DND-41 (cell line): ENCODE data around the gene TMPRSS12.

Experiments
- ATAC-seq: fragments of 200-7000 bp; cut with Tn5 transposase; 3 replicates; pipeline ENCODE4 v1.9.1; 2021; ENCODE audit warnings: low read depth; ENCODE audit not compliant: insufficient read depth
- DNase-seq: peaks from one replicate; pipeline ENCODE4 v3.0.0-alpha.2; 2020
- H2AFZ ChIP-seq: 2 replicates; pipeline ENCODE4 v1.6.0; 2012; ENCODE audit warnings: low read depth, low read length
- H3K27ac ChIP-seq: 2 replicates; pipeline ENCODE4 v1.5.1; 2012; ENCODE audit warnings: low read length, inconsistent platforms
- H3K27me3 ChIP-seq: fragments of 200-600 bp; sonication (generic); 2 replicates; pipeline ENCODE4 v1.6.0; 2012; ENCODE audit warnings: low read length, mild to moderate bottlenecking, inconsistent platforms; ENCODE audit not compliant: insufficient read depth, poor library complexity
- H3K36me3 ChIP-seq: 2 replicates; pipeline ENCODE4 v1.5.1; 2012; ENCODE audit warnings: low read length, inconsistent platforms; ENCODE audit not compliant: insufficient read depth
- H3K4me1 ChIP-seq: 2 replicates; pipeline ENCODE4 v1.5.1; 2012; ENCODE audit warnings: mild to moderate bottlenecking, low read length; ENCODE audit not compliant: insufficient read depth
- H3K4me2 ChIP-seq: 2 replicates; pipeline ENCODE4 v1.6.0; 2012; ENCODE audit warnings: mild to moderate bottlenecking, moderate library complexity, low read length, inconsistent platforms; ENCODE audit not compliant: insufficient read depth
- H3K4me3 ChIP-seq, 2 experiments: fragments of 200-600 bp in 1 of 2; shearing (Covaris generic) in 1 of 2; 2 replicates each; pipeline ENCODE4 v1.5.1; 2012 to 2016; ENCODE audit warnings: inconsistent platforms in 2 of 2, low read length in 2 of 2, mild to moderate bottlenecking in 2 of 2, low read depth in 1 of 2, moderate library complexity in 1 of 2
- H3K79me2 ChIP-seq: 2 replicates; pipeline ENCODE4 v1.6.0; 2012; ENCODE audit warnings: low read length, inconsistent platforms; ENCODE audit not compliant: insufficient read depth
- H3K9ac ChIP-seq: 2 replicates; pipeline ENCODE4 v1.6.0; 2012; ENCODE audit warnings: low read depth, mild to moderate bottlenecking, inconsistent platforms, low read length, moderate library complexity
- H3K9me3 ChIP-seq: 2 replicates; pipeline ENCODE4 v1.5.1; 2012; ENCODE audit warnings: low read length, moderate library complexity, mild to moderate bottlenecking, inconsistent platforms; ENCODE audit not compliant: insufficient read depth, severe bottlenecking
- H4K20me1 ChIP-seq: 2 replicates; pipeline ENCODE4 v1.6.0; 2012; ENCODE audit warnings: low read length; ENCODE audit not compliant: insufficient read depth
- EZH2 ChIP-seq: IDR thresholded peaks from 3 replicates; pipeline ENCODE4 v1.6.1; 2012; ENCODE audit warnings: borderline replicate concordance, low read depth, mild to moderate bottlenecking, moderate library complexity, low read length, inconsistent platforms; ENCODE audit not compliant: severe bottlenecking
- TF ChIP-seq, protein P1 (sequence below): IDR thresholded peaks from 2 replicates; pipeline ENCODE4 v1.5.1; 2012; ENCODE audit warnings: borderline replicate concordance, low read length, moderate library complexity, mild to moderate bottlenecking; ENCODE audit not compliant: poor library complexity, severe bottlenecking; ENCODE audit errors: extremely low read depth

TMPRSS12 gene

DNA sequence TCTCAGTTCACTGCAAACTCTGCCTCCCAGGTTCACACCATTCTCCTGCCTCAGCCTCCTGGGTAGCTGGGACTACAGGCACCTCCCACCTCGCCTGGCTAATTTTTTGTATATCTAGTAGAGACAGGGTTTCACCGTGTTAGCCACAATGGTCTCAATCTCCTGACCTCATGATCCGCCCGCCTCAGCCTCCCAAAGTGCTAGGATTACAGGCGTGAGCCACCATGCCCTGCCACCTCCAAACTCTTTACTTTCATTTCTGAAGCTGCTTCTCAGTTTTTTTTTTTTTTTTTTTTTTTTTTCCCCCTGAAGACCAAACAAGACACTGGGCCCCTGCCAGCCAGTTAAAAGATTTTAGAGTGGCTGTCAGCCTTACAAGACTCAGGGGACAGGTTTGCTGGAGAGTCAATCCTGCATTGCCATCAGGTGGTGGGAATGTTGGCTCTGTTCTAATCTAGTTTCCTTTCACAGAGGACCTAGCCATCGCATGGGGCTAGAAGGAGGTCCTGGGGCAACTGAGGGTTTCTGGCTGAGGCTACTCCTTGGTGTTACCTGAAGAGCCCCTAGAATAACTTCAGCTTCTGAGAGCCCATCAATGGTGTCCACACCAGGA, 72.3 kb downstream of the TMPRSS12 start:
- Histone ChIP-seq H3K9me3 (peaks cover 33% of the 10 kb centered on the region), H3K9ac (no peak overlapping the region), H2AFZ (no peak overlapping the region), H3K4me3 (no peak overlapping the region), H4K20me1 (no peaks in the 10 kb centered on the region), H3K79me2 (no peaks in the 10 kb centered on the region), H3K4me2 (no peak overlapping the region), H3K36me3 (no peaks in the 10 kb centered on the region), H3K27ac (no peak overlapping the region), H3K4me1 (no peaks in the 10 kb centered on the region), H3K27me3 (no peaks in the 10 kb centered on the region)
- DNase-seq = peak; percentile 17
- ATAC-seq = 0 out of 3 replicates have a peak, but pooled peaks have one; percentile 27
- TF ChIP-seq, protein P1, sequence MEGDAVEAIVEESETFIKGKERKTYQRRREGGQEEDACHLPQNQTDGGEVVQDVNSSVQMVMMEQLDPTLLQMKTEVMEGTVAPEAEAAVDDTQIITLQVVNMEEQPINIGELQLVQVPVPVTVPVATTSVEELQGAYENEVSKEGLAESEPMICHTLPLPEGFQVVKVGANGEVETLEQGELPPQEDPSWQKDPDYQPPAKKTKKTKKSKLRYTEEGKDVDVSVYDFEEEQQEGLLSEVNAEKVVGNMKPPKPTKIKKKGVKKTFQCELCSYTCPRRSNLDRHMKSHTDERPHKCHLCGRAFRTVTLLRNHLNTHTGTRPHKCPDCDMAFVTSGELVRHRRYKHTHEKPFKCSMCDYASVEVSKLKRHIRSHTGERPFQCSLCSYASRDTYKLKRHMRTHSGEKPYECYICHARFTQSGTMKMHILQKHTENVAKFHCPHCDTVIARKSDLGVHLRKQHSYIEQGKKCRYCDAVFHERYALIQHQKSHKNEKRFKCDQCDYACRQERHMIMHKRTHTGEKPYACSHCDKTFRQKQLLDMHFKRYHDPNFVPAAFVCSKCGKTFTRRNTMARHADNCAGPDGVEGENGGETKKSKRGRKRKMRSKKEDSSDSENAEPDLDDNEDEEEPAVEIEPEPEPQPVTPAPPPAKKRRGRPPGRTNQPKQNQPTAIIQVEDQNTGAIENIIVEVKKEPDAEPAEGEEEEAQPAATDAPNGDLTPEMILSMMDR = no peak
- TF ChIP-seq EZH2 = no peak

GRCh38 chr12:50916292-50916691, 73.6 kb downstream of the TMPRSS12 start:
- H4K20me1 ChIP-seq = no peaks in the 10 kb centered on the region
- no peak overlapping the region for H3K4me3 ChIP-seq
- H3K4me1 ChIP-seq = no peaks in the 10 kb centered on the region
- no peak overlapping the region for H3K27ac ChIP-seq
- no peaks in the 10 kb centered on the region for H3K36me3 ChIP-seq
- H3K4me2 ChIP-seq = no peak overlapping the region
- no peak overlapping the region for H3K9ac ChIP-seq
- no peaks in the 10 kb centered on the region for H3K79me2 ChIP-seq
- no peaks in the 10 kb centered on the region for H3K27me3 ChIP-seq
- ATAC-seq (no peak), DNase-seq (no peak)
- H2AFZ ChIP-seq = no peak overlapping the region
- no peak for TF ChIP-seq EZH2
- TF ChIP-seq, protein P1 = no peak
- peaks cover 29% of the 10 kb centered on the region for H3K9me3 ChIP-seq

DNA sequence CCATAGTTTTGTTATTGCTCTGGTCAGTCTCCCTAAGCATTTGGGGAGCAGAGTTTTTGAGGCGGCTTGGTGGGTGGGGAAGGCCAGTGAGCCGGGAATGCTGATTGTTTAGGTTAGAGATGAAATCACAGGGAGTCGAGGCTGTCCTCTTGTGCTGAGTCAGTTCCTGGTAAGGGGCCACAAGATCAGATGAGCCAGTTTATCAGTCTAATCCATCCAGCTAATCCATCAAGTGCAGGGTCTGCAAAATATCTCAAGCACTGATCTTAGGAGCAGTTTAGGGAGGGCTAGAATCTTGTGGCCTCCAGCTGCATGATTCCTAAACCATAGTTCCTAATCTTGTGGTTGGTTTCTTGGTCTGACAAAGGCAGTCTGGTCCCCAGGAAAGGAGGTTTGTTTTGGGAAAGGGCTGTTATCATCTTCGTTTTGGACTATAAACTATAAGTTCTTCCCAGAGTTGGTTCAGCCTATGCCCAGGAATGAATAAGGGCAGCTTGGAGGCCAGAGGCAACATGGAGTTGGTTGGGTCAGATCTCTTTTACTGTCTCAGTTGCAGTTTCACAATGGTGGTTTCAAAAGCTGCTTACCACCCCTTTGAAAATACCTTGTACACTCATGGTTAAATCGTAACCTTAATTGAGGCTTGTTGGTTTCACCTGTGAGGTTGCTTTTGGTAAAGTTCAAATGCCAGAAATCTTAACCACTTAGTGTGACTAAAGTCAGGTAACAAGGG, 76.0 kb downstream of the TMPRSS12 start:
- no peak overlapping the region for H3K4me2 ChIP-seq

More for the DNA sequence above, 76.0 kb downstream of the TMPRSS12 start:
- Histone ChIP-seq H2AFZ (no peak overlapping the region), H3K27me3 (no peaks in the 10 kb centered on the region), H3K4me3 (no peak overlapping the region), H3K79me2 (no peaks in the 10 kb centered on the region), H4K20me1 (no peaks in the 10 kb centered on the region), H3K4me1 (peaks cover 8% of the 10 kb centered on the region), H3K9ac (no peak overlapping the region), H3K36me3 (no peaks in the 10 kb centered on the region), H3K9me3 (peaks cover 17% of the 10 kb centered on the region), H3K27ac (no peak overlapping the region)
- no peak for TF ChIP-seq EZH2
- TF ChIP-seq, protein P1 = no peak
- no peak for ATAC-seq
- no peak for DNase-seq
